Uterus (tissue), 2 donors: ENCODE measurements around the gene LMOD1.

Source experiments
- CTCF ChIP-seq, 4 experiments: fragments of 200-600 bp in 2 of 4; fragments of 450-650 bp in 2 of 4; sonication (generic) in 2 of 4; IDR thresholded peaks; one replicate each; pipeline ENCODE4 v1.5.1; 2016 to 2019; ENCODE audit warnings: antibody characterized with exemption in 4 of 4, mild to moderate bottlenecking in 2 of 4, moderate library complexity in 1 of 4
- POLR2A ChIP-seq, 2 donors: fragments of 450-650 bp; IDR thresholded peaks; one replicate each; pipeline ENCODE4 v1.6.1; 2016; ENCODE audit warnings: antibody characterized with exemption in 2 of 2, mild to moderate bottlenecking in 1 of 2, moderate library complexity in 1 of 2

GRCh38 chr1:201939148-201939547, 7.2 kb downstream of the LMOD1 start:
- no peak for TF ChIP-seq CTCF (IDR thresholded peaks at IDR 0.05)
- TF ChIP-seq POLR2A (IDR thresholded peaks at IDR 0.05): no peak
